Peyer's patch (tissue), 4 donors: ENCODE data around the gene KRT7. TPM values are rescaled to one million over a fixed set of nuclear protein-coding genes. Genes with fewer than 3 reads are reported as not detected.
"Not testable (repeated sequence)": the region's sequence is repeated elsewhere in the genome, so short reads cannot be mapped to it uniquely, and the experiment has no call there.

Experiments used
- DNase-seq, 3 donors: peaks; one replicate each; pipeline ENCODE4 v3.0.0-alpha.2; 2017 to 2019
- H3K27ac ChIP-seq, 4 donors: fragments of 200-600 bp; sonication (generic); one replicate each; pipeline ENCODE4 v1.5.1; 2016 to 2019
- H3K27me3 ChIP-seq, 2 donors: fragments of 200-600 bp; sonication (generic); one replicate each; pipeline ENCODE4 v1.5.1; 2019
- H3K36me3 ChIP-seq, 3 donors: fragments of 200-600 bp; sonication (generic); one replicate each; pipeline ENCODE4 v1.5.1; 2016 to 2019
- H3K4me1 ChIP-seq, 4 donors: fragments of 200-600 bp; sonication (generic); one replicate each; pipeline ENCODE4 v1.5.1; 2016 to 2019
- H3K4me3 ChIP-seq, 4 donors: fragments of 200-600 bp; sonication (generic); 1 replicate in 3 of 4; 2 replicates in 1 of 4; pipeline ENCODE4 v1.5.1; 2016 to 2019; ENCODE audit warnings: mild to moderate bottlenecking in 1 of 4
- H3K9me3 ChIP-seq, 4 donors: fragments of 200-600 bp; sonication (generic); one replicate each; pipeline ENCODE4 v1.5.1; 2016 to 2019; ENCODE audit warnings: mild to moderate bottlenecking in 1 of 4
- POLR2A ChIP-seq, 2 donors: fragments of 450-650 bp; IDR thresholded peaks; one replicate each; pipeline ENCODE4 v1.5.1; 2017; ENCODE audit warnings: antibody characterized with exemption in 2 of 2, mild to moderate bottlenecking in 2 of 2, moderate library complexity in 2 of 2
- total RNA-seq, 4 donors: library from RNA; depleted of rRNA; stranded (reverse); fragments of >200 nt; gene quantifications; one replicate each; pipeline ENCODE4 v1.1.0, GENCODE V29; 2016
- TF ChIP-seq, protein P1 (sequence below), 6 experiments: fragments of 450-650 bp in 4 of 6; fragments of 200-600 bp in 2 of 6; sonication (generic) in 1 of 6; IDR thresholded peaks; one replicate each; pipeline ENCODE4 v1.5.1; 2017 to 2019; ENCODE audit warnings: antibody characterized with exemption in 6 of 6, mild to moderate bottlenecking in 3 of 6, moderate library complexity in 1 of 6

Gene KRT7
- total RNA-seq, 4 donors from 2014 or later = 0.67 to 1.2 TPM; not detected in 2

DNA sequence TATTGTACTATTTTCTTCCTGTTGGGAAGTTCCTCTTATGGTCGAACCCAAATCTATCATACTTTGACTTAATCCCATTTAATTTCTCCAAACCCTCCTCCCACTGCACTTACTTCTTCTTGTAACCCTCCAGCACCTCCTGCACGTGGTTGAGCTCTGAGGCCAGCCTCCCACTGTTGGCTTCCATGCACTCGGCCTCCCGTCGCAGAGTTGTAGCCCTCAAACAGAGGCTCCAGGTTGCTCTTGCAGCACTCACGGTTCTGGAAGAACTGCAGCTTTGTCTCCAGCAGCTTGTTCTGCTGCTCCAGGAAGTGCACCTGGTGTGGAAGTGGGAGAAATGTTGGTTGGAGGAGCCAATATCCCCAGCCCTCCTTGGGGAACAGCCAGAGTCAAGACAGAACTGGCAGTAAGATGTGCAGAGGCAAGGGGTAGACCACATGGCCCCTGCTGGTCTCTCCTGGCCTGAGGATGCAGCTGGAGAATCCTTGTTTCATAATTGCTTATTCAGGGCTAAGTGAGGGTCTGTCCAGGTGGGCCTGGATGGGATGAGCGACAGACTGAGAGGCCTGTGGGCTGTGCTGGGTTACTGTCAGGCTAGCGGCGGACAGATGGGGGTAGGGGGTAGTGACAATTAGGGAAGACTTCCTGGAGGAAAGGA is 23.0 kb downstream of the KRT7 start:
- peaks cover 0 to 7% (median 1%) of the 10 kb centered on the region in 4 donors for H3K4me1 ChIP-seq

DNA sequence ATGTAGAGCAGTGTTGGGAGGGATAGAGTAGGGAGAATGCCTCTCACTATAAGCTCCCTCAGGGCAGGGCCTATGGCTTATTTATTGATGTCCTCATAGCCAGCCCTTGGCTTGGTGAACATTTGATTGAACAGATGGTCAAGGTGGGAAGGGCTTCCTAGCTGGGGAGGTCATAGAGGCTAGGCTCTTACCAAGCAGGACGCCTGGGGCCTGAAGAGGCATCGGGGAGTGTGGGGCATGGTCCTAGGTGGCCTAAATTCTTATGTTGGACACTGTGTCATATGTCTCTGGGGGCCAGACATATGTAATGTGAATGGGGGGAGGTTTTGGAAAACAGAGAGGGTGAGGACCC is 23.5 kb downstream of the KRT7 start:
- Histone ChIP-seq H3K4me3 (no peak overlapping the region), H3K27me3 (peaks cover 0 to 16% of the 10 kb centered on the region in 2 donors), H3K27ac (no peak overlapping the region), H3K9me3 (no peaks in the 10 kb centered on the region), H3K4me1 (peaks cover 0 to 7% (median 1%) of the 10 kb centered on the region in 4 donors), H3K36me3 (no peaks in the 10 kb centered on the region)
- TF ChIP-seq, protein P1, sequence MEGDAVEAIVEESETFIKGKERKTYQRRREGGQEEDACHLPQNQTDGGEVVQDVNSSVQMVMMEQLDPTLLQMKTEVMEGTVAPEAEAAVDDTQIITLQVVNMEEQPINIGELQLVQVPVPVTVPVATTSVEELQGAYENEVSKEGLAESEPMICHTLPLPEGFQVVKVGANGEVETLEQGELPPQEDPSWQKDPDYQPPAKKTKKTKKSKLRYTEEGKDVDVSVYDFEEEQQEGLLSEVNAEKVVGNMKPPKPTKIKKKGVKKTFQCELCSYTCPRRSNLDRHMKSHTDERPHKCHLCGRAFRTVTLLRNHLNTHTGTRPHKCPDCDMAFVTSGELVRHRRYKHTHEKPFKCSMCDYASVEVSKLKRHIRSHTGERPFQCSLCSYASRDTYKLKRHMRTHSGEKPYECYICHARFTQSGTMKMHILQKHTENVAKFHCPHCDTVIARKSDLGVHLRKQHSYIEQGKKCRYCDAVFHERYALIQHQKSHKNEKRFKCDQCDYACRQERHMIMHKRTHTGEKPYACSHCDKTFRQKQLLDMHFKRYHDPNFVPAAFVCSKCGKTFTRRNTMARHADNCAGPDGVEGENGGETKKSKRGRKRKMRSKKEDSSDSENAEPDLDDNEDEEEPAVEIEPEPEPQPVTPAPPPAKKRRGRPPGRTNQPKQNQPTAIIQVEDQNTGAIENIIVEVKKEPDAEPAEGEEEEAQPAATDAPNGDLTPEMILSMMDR (IDR thresholded peaks at IDR 0.05) = no peak
- TF ChIP-seq POLR2A (IDR thresholded peaks at IDR 0.05) = no peak
- DNase-seq = no peak

More for the DNA sequence above, 23.0 kb downstream of the KRT7 start:
- no peaks in the 10 kb centered on the region for H3K36me3 ChIP-seq
- no peak for DNase-seq
- no peak overlapping the region for H3K27ac ChIP-seq
- peaks cover 0 to 16% of the 10 kb centered on the region in 2 donors for H3K27me3 ChIP-seq
- no peak overlapping the region for H3K4me3 ChIP-seq
- TF ChIP-seq POLR2A (IDR thresholded peaks at IDR 0.05) = no peak
- TF ChIP-seq, protein P1 (IDR thresholded peaks at IDR 0.05) = no peak
- H3K9me3 ChIP-seq = no peaks in the 10 kb centered on the region

DNA sequence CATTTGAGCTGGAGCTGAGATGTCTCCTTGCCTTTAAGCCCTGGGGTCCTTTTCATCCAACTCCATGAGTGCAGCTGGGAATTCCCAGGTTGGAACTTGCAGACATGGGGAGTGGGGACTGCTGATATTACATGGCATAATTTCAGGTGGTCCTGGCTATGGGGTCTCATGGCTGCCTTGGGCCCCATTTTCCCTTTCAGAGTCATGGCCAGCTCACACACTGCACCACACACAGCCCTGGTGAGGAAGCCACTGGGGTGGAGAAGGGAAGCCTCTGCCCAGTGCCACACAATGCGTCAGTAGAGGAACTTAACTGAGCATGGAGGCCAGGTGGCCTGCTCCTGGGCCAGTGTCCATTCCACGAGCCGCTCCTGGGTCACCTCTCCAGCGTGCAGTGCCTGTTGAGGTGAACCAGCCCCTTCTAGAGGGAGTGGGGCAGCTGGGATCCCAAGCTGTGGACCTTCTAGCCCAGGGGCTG is 24.1 kb downstream of the KRT7 start:
- Histone ChIP-seq H3K4me3 (no peak overlapping the region), H3K36me3 (no peaks in the 10 kb centered on the region), H3K27me3 (peaks cover 0 to 16% of the 10 kb centered on the region in 2 donors), H3K9me3 (peaks cover 0 to 3% (median 0%) of the 10 kb centered on the region in 4 donors), H3K4me1 (peaks cover 0 to 7% (median 1%) of the 10 kb centered on the region in 4 donors), H3K27ac (no peak overlapping the region)
- no peak for TF ChIP-seq POLR2A (IDR thresholded peaks at IDR 0.05)
- TF ChIP-seq, protein P1 (IDR thresholded peaks at IDR 0.05) = no peak
- DNase-seq = no peak

DNA sequence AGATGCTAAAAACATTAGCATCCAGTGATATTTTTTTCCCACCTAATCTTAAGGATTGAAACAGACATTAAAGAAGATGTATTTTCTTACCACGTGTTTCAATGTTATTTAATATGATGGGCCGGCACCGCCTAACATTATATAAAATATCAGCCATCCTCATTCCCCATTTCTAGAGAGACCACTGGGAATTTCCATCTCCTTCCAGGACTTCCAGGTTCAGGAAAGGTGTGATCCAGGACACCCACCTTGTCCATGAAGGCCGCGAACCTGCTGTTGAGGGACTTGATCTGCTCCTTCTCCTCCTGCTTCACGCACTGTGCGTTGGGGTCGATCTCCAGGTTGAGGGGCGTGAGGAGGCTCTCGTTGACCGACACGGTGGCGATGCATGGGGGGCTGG is 24.9 kb downstream of the KRT7 start:
- not testable (repeated sequence) for H3K36me3 ChIP-seq, H3K9me3 ChIP-seq, H3K4me3 ChIP-seq, H3K4me1 ChIP-seq, H3K27ac ChIP-seq, DNase-seq
- peaks cover 0 to 16% of the 10 kb centered on the region in 2 donors for H3K27me3 ChIP-seq

DNA sequence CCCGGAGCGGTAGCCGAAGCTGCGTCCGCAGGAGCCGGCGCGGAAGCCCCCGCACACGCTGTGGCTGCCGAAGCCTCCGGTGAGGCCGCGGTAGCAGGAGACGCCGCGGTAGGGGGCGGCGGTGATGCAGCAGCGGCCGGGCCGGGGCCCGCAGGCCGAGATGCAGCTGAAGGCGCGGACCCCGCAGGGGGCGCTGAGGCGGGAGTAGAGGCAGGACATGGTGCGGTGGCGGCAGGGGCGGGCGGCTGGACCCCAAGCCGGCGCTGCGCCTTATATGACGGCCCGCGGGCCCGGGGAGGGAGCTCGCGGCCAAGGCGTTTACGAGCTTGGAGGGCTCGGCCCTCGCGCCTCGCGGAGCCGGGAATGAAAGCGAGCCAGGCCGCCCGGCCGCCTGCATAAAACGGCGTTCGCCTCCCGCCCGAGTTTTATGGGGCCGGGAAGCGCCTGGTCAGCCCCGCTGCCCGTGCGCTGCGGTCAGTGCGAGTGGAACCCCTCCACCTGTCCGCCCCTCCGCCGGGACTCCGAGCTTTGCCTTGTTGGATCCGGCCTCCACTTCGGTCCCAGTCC is 25.4 kb downstream of the KRT7 start:
- H3K9me3 ChIP-seq = peaks cover 0 to 7% (median 0%) of the 10 kb centered on the region in 4 donors
- DNase-seq = no peak
- H3K4me3 ChIP-seq = peak overlapping the region in 1 of 4 donors; percentile 16
- peaks cover 0 to 7% (median 1%) of the 10 kb centered on the region in 4 donors for H3K4me1 ChIP-seq
- no peak overlapping the region for H3K27ac ChIP-seq
- peaks cover 0 to 16% of the 10 kb centered on the region in 2 donors for H3K27me3 ChIP-seq
- no peak for TF ChIP-seq POLR2A (IDR thresholded peaks at IDR 0.05)
- TF ChIP-seq, protein P1 (IDR thresholded peaks at IDR 0.05) = no peak
- H3K36me3 ChIP-seq = no peaks in the 10 kb centered on the region

DNA sequence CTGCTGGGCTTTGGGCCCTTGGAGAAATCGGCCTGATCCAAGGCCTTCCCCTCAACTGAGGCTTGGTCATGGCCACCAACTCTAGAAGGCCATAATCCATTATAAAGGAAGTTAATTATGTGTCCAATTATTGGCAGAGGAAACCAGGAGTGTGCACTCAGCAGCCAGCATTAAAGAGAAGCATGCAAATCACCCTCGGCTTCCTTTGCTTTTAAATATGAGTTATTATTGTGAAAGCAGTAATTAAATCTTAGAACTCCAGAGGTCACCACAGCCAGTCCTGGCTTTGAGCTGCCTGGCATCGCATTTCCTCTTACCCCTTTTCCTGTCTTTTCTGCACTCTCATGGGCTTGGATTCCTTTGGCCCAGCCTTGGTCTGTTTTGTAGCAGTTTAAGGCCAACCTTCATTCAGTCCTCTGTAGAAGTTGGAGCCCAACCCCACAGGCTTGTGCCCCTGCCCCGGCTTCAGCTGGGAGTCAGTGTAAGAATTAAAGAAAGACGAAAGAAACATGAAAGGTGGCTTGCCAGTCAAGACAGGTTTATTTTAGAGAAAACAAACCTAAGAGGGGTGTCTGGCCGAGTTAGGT is 26.7 kb downstream of the KRT7 start:
- peaks cover 0 to 16% of the 10 kb centered on the region in 2 donors for H3K27me3 ChIP-seq
- no peak overlapping the region for H3K27ac ChIP-seq
- TF ChIP-seq POLR2A (IDR thresholded peaks at IDR 0.05) = no peak
- TF ChIP-seq, protein P1 (IDR thresholded peaks at IDR 0.05) = no peak
- H3K36me3 ChIP-seq = no peaks in the 10 kb centered on the region
- H3K9me3 ChIP-seq = peaks cover 0 to 7% (median 0%) of the 10 kb centered on the region in 4 donors
- H3K4me3 ChIP-seq = no peak overlapping the region
- H3K4me1 ChIP-seq = peaks cover 0 to 7% (median 1%) of the 10 kb centered on the region in 4 donors
- no peak for DNase-seq
